AG04450 (cell line): ENCODE data around the gene ST6GALNAC3. TPM values are rescaled to one million over a fixed set of nuclear protein-coding genes. Genes with fewer than 3 reads are reported as not detected.

ENCODE experiments used
- CTCF ChIA-PET: fragments of 300-600, 350-600 bp; formaldehyde crosslinking; extraction: SDS; loops from one replicate; lab custom pipeline; 2022; ENCODE audit warnings: antibody characterized with exemption, inconsistent platforms; lab: Charles Lee
- POLR2A ChIA-PET: fragments of 350-600 bp; formaldehyde crosslinking; extraction: SDS; loops from one replicate; lab custom pipeline; 2021; ENCODE audit warnings: antibody characterized with exemption, inconsistent platforms; lab: Yijun Ruan, JAX
- DNase-seq: peaks from one replicate; pipeline ENCODE4 v3.0.0-alpha.2; 2011; ENCODE audit warnings: low read depth, low spot score
- H3K27ac ChIP-seq: one replicate; pipeline ENCODE4 v1.5.1; 2012; ENCODE audit warnings: low read depth, low read length, control low read depth
- H3K27me3 ChIP-seq: one replicate; pipeline ENCODE4 v1.6.0; 2012; ENCODE audit warnings: low read length; ENCODE audit not compliant: control insufficient read depth, insufficient read depth
- H3K4me3 ChIP-seq: 2 replicates; pipeline ENCODE4 v1.5.1; 2011; ENCODE audit warnings: mild to moderate bottlenecking, low read depth, low read length, control low read depth
- H3K9me3 ChIP-seq: 2 replicates; pipeline ENCODE4 v1.5.1; 2012; ENCODE audit warnings: low read length; ENCODE audit not compliant: control insufficient read depth, insufficient read depth
- CTCF ChIP-seq: IDR thresholded peaks from 2 replicates; pipeline ENCODE4 v1.5.1; 2011; ENCODE audit warnings: low read depth, low read length, control low read depth, inconsistent platforms
- polyA plus RNA-seq: library from polyadenylated mRNA; depleted of rRNA; stranded (reverse); fragments of >200 nt; gene quantifications from 2 replicates; pipeline ENCODE4 v1.2.3, GENCODE V29; 2011

The ST6GALNAC3 gene
- polyA plus RNA-seq, 1 experiment: 2.1 TPM

DNA sequence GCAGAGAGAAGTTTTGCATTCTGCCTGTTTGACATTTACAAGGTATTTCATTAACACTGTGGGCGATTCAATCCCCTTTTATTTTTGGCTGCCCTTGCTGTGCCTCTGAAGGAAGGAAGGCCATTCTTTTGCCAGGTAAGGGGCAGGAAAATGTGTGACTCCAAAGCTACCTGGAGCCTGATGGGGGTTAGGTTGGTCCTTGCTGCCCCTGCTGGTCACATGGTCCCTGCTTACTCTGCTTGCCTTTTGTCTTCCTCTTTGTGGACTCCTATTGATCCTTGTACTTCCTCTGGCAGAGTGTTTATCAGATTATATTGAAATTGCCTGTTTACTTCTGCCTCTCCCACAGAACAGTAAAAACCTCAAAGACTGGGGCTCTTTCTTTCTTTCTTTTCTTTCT is 65.7 kb downstream of the ST6GALNAC3 start:
- CTCF ChIA-PET: no interaction called here
- no peak for DNase-seq
- Histone ChIP-seq H3K27me3 (no peaks in the 10 kb centered on the region), H3K4me3 (no peak overlapping the region), H3K27ac (no peak overlapping the region), H3K9me3 (no peaks in the 10 kb centered on the region)
- POLR2A ChIA-PET: no interaction called here
- TF ChIP-seq CTCF: no peak

DNA sequence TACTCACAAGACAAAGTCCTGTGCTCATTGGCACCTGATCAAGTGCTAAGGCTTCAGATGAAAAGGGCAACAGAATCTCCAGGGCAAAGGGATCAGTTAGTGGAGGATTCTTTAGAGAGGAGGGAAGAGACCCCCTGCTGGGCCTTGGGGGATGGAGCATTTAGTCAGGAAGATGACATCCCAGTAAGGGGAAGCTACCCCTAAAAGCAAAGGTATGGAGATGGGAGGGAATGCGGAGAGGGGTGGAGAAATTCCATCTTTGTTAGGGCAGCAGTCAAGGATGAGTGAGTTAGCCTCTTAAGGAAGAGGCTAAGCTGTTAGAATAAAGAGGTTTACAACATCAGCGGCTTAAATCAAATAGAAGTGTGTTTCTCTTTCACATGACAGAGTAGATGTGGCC is 67.4 kb downstream of the ST6GALNAC3 start:
- no peak for TF ChIP-seq CTCF
- CTCF ChIA-PET: no interaction called here

DNA sequence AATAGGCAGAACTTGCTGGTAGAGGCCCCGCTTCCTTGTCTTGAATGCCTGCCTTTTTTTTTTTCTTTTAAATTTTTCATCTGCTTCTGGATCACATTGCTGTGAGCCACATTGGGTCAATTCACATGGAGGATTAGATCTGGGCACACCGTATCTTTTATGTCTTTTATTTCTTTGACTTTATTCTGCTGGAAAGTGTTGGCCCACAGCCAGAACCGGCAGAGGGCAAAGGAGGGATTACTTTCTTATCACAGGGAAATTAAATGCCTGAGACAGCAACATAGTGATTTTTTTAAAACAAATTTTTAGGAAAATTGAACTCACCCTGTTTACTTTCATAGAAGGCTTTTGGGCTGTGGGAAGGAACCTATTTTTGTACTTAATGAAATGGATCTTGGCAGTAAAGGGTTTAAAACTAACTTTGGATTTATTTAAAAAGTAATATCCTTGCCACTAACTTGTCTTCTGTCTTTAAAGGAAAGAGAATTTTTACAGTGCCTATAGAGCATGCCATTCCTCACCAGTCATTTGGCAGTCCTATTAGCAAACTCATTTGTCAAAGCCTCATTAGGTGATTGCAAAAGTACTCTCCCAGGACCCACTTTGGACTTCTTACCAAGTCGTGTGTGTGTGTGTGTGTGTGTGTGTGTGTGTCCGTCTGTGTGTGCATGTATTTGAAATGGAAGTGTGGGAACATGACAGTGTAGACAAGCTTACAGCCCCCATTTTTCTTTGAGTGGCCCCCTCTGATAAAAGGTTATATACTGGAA is 68.4 kb downstream of the ST6GALNAC3 start:
- H3K27ac ChIP-seq: no peak overlapping the region
- H3K4me3 ChIP-seq: no peak overlapping the region
- no peaks in the 10 kb centered on the region for H3K9me3 ChIP-seq
- H3K27me3 ChIP-seq: no peaks in the 10 kb centered on the region
- CTCF ChIA-PET: interaction anchor here (3.2 kb wide), 1 partner anchor 11 kb away, joined by 20 read pairs; no protein-coding TSS in a partner anchor
- no peak for DNase-seq
- no peak for TF ChIP-seq CTCF
- POLR2A ChIA-PET: no interaction called here

More for the DNA sequence above, 67.4 kb downstream of the ST6GALNAC3 start:
- no peaks in the 10 kb centered on the region for H3K9me3 ChIP-seq
- no peak overlapping the region for H3K4me3 ChIP-seq
- no peaks in the 10 kb centered on the region for H3K27me3 ChIP-seq
- POLR2A ChIA-PET: no interaction called here
- H3K27ac ChIP-seq: no peak overlapping the region
- DNase-seq: no peak

GRCh38 chr1:76144247-76144646 is 69.7 kb downstream of the ST6GALNAC3 start:
- DNase-seq: no peak
- Histone ChIP-seq H3K9me3 (no peaks in the 10 kb centered on the region), H3K27me3 (no peaks in the 10 kb centered on the region), H3K27ac (no peak overlapping the region), H3K4me3 (no peak overlapping the region)
- CTCF ChIA-PET: interaction anchor here (0.8 to 3.2 kb wide), 2 partner anchors 9 to 45 kb away, joined by 3 to 20 read pairs; no protein-coding TSS in a partner anchor
- no peak for TF ChIP-seq CTCF
- POLR2A ChIA-PET: no interaction called here

GRCh38 chr1:76145332-76145731 is 70.8 kb downstream of the ST6GALNAC3 start:
- H3K4me3 ChIP-seq: no peak overlapping the region
- ChIA-PET CTCF (interaction anchor here (3.2 kb wide), 1 partner anchor 8 kb away, joined by 20 read pairs; no protein-coding TSS in a partner anchor), POLR2A (no interaction called here)
- no peak for TF ChIP-seq CTCF
- no peak overlapping the region for H3K27ac ChIP-seq
- H3K27me3 ChIP-seq: no peaks in the 10 kb centered on the region
- no peaks in the 10 kb centered on the region for H3K9me3 ChIP-seq
- DNase-seq: no peak
